Right lobe of liver (tissue), 6 donors: ENCODE results near the gene COLEC11. TPM values are rescaled to one million over a fixed set of nuclear protein-coding genes. Genes with fewer than 3 reads are reported as not detected.
A peak's percentile ranks its signal among the peaks of the same experiment; 100 is the strongest.

Source experiments
- ATAC-seq, 4 donors: fragments of 200-7000 bp; cut with Tn5 transposase; one replicate each; pipeline ENCODE4 v1.9.1; 2020; ENCODE audit warnings: mild to moderate bottlenecking in 4 of 4, moderate library complexity in 4 of 4
- DNase-seq, 3 donors: peaks; one replicate each; pipeline ENCODE4 v3.0.0-alpha.2; 2020
- H3K27ac ChIP-seq, 3 donors: fragments of 200-600 bp; one replicate each; pipeline ENCODE4 v1.8.0; 2022
- H3K27me3 ChIP-seq, 2 donors: fragments of 200-600 bp; one replicate each; pipeline ENCODE4 v1.8.0; 2022
- H3K36me3 ChIP-seq, 4 donors: fragments of 200-600 bp; sonication (generic) in 1 of 4; one replicate each; pipeline versions ENCODE4 v1.5.1 to v1.8.0; 2017 to 2022; ENCODE audit warnings: control low read depth in 1 of 4
- H3K4me1 ChIP-seq, 4 donors: fragments of 200-600 bp; sonication (generic) in 1 of 4; one replicate each; pipeline versions ENCODE4 v1.5.1 to v1.8.0; 2017 to 2022; ENCODE audit warnings: control low read depth in 1 of 4
- H3K4me3 ChIP-seq, 3 donors: fragments of 200-600 bp; one replicate each; pipeline ENCODE4 v1.8.0; 2022
- H3K9me3 ChIP-seq, 4 donors: fragments of 200-600 bp; sonication (generic) in 1 of 4; one replicate each; pipeline versions ENCODE4 v1.5.1 to v1.8.0; 2017 to 2022; ENCODE audit warnings: control low read depth in 1 of 4
- POLR2A ChIP-seq: fragments of 450-650 bp; IDR thresholded peaks from one replicate; pipeline ENCODE4 v1.6.1; 2017; ENCODE audit warnings: antibody characterized with exemption, mild to moderate bottlenecking
- WGBS: methylation state at CpG from one replicate; pipeline ENCODE4 v1.1.6; 2018; ENCODE audit warnings: low coverage, low lambda C conversion rate; ENCODE audit not compliant: insufficient coverage; ENCODE audit errors: missing lambda C conversion rate; 5-methylcytosine and 5-hydroxymethylcytosine counted together
- intact Hi-C, 2 donors: fragments of 100-400 bp; cut with DNase I; formaldehyde crosslinking; loops; one replicate each; pipeline versions ENCODE4 v1.11.2 to v1.14.1; 2022
- total RNA-seq, 6 experiments: library from RNA; depleted of rRNA in 2 of 6; stranded (reverse); fragments of >200 nt in 2 of 6; fragmentation: NEBNext Ultra II Directional in 3 of 6; extraction: Animal tissue kit (Norgen Biotek cat#: 25700) in 3 of 6; gene quantifications; one replicate each; pipeline versions ENCODE4 v1.1.0 to v1.2.4, GENCODE V29; 2016 to 2023
- TF ChIP-seq, protein P1 (sequence below), 4 donors: fragments of 200-600 bp in 3 of 4; fragments of 450-650 bp in 1 of 4; IDR thresholded peaks; one replicate each; pipeline versions ENCODE4 v1.5.1 to v1.8.0; 2016 to 2022; ENCODE audit warnings: antibody characterized with exemption in 4 of 4, mild to moderate bottlenecking in 2 of 4
- donor health status: DM: no; HTN: yes; CAD: no.
- donor health status: DM: no; HTN: no; CAD: no.
- donor health status: DM: no; HTN: no; CAD: no.
- donor health status: DM: no; HTN: yes; CAD: no.
- donor health status: DM: no; HTN: yes; CAD: no.

The COLEC11 gene
- total RNA-seq, 6 experiments from 2014 or later, result 25.2 to 58.6 (median 41.1) TPM

DNA sequence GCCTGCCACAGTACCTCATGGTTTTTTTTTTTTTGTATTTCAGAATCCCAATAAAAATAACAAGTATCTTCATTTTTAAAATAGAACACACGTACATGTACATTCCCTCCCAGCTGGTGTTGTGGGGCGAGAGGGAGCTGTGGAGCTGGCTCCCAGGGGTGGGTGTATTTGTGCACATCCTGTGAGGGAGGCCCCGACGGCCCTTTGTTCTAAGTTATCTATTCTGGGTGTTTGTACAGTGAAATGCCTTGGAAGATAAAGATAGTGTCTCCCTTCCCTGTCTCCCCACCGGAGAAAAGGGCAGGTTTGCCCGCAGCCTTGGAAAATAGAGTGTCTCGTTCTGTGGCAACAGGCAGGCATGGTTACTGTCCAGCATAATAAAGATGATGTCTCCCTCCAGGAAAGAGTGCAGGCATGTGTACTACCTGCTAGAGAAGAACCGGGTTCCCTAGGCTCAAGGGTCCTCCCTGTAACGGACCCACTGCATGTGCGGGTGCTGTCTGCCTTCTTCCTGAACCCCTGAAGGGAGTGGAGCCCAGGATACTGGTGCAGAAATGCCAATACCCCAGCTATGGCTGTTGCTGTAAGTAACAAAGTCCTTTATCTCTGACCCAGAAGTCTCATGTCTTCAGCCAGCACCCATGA is 51.0 kb downstream of the COLEC11 start:
- TF ChIP-seq, protein P1, sequence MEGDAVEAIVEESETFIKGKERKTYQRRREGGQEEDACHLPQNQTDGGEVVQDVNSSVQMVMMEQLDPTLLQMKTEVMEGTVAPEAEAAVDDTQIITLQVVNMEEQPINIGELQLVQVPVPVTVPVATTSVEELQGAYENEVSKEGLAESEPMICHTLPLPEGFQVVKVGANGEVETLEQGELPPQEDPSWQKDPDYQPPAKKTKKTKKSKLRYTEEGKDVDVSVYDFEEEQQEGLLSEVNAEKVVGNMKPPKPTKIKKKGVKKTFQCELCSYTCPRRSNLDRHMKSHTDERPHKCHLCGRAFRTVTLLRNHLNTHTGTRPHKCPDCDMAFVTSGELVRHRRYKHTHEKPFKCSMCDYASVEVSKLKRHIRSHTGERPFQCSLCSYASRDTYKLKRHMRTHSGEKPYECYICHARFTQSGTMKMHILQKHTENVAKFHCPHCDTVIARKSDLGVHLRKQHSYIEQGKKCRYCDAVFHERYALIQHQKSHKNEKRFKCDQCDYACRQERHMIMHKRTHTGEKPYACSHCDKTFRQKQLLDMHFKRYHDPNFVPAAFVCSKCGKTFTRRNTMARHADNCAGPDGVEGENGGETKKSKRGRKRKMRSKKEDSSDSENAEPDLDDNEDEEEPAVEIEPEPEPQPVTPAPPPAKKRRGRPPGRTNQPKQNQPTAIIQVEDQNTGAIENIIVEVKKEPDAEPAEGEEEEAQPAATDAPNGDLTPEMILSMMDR (IDR thresholded peaks at IDR 0.05), result no peak
- no peak for TF ChIP-seq POLR2A
- DNase-seq, result peak in 1 of 3 donors; percentile 7
- Histone ChIP-seq H3K4me1 (peaks cover 0 to 3% (median 0%) of the 10 kb centered on the region in 4 donors), H3K4me3 (no peak overlapping the region), H3K36me3 (no peaks in the 10 kb centered on the region), H3K27me3 (no peaks in the 10 kb centered on the region), H3K27ac (no peak overlapping the region), H3K9me3 (no peaks in the 10 kb centered on the region)
- ATAC-seq, result no peak
- intact Hi-C loops, result loop anchor here in 1 of 2 donors (10.0 kb wide), 1 partner anchor 51 kb away; the partner anchor contains the start of gene COLEC11
- whole genome bisulfite sequencing, result 39% methylated on average over 6 of the region's 10 CpGs

GRCh38 chr2:3646446-3646845 is 51.5 kb downstream of the COLEC11 start:
- Histone ChIP-seq H3K4me1 (peaks cover 0 to 4% (median 0%) of the 10 kb centered on the region in 4 donors), H3K27me3 (no peaks in the 10 kb centered on the region), H3K9me3 (no peaks in the 10 kb centered on the region), H3K27ac (no peak overlapping the region), H3K36me3 (no peaks in the 10 kb centered on the region), H3K4me3 (no peak overlapping the region)
- intact Hi-C loops, result loop anchor here in 1 of 2 donors (10.0 kb wide), 1 partner anchor 52 kb away; the partner anchor contains the start of gene COLEC11
- 76% methylated on average over 7 of the region's 8 CpGs for WGBS
- TF ChIP-seq POLR2A, result no peak
- TF ChIP-seq, protein P1 (IDR thresholded peaks at IDR 0.05), result no peak
- ATAC-seq (no peak), DNase-seq (no peak)

- no peak for ATAC-seq
- 50% methylated on average over 8 of the region's 13 CpGs for WGBS
- Histone ChIP-seq H3K27me3 (no peaks in the 10 kb centered on the region), H3K27ac (no peak overlapping the region), H3K4me3 (no peak overlapping the region), H3K36me3 (no peaks in the 10 kb centered on the region), H3K4me1 (peaks cover 0 to 4% (median 0%) of the 10 kb centered on the region in 4 donors), H3K9me3 (no peaks in the 10 kb centered on the region)
- TF ChIP-seq, protein P1 (IDR thresholded peaks at IDR 0.05), result no peak
- no peak for TF ChIP-seq POLR2A
- intact Hi-C loops, result loop anchor here in 1 of 2 donors (10.0 kb wide), 1 partner anchor 52 kb away; the partner anchor contains the start of gene COLEC11
- DNase-seq, result no peak
Observed at GRCh38 chr2:3647246-3647645, 52.3 kb downstream of the COLEC11 start.

GRCh38 chr2:3647831-3648651 is 53.1 kb downstream of the COLEC11 start:
- Histone ChIP-seq H3K9me3 (no peaks in the 10 kb centered on the region), H3K4me3 (no peak overlapping the region), H3K27ac (no peak overlapping the region), H3K4me1 (peaks cover 0 to 4% (median 0%) of the 10 kb centered on the region in 4 donors), H3K27me3 (no peaks in the 10 kb centered on the region), H3K36me3 (no peaks in the 10 kb centered on the region)
- DNase-seq (no peak), ATAC-seq (no peak)
- TF ChIP-seq POLR2A, result no peak
- TF ChIP-seq, protein P1 (IDR thresholded peaks at IDR 0.05), result no peak
- WGBS, result 66% methylated on average over 6 of the region's 14 CpGs
- intact Hi-C loops, result loop anchor here in 1 of 2 donors (10.0 kb wide), 1 partner anchor 53 kb away; the partner anchor contains the start of gene COLEC11
